ENCODE measurements around the gene UNG. TPM values are rescaled to one million over a fixed set of nuclear protein-coding genes. Genes with fewer than 3 reads are reported as not detected.

The UNG gene
- total RNA-seq, 1 donor from 2014 or later: 48.0 TPM

DNA sequence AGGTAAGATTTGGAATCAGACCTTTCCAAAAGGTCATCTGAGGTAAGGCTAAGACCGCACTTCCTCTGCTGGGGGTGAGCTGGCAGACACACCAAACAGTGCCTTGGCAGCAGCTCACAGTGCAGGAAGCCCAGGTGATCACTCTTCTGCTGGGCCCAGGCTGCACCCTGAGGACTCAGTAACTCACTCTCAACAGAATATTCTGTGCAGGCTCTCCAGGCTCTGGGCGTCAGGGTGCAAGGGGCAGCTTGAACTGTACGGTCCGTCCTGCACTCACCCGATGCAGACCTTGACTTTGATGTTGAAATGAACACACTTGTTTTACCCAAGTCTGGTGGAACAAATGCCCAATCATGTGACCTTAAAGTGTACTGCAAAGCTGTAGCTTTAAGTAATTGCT, 10.1 kb upstream of the UNG start:
- intact Hi-C loops (cut with micrococcal nuclease): no loop called here

DNA sequence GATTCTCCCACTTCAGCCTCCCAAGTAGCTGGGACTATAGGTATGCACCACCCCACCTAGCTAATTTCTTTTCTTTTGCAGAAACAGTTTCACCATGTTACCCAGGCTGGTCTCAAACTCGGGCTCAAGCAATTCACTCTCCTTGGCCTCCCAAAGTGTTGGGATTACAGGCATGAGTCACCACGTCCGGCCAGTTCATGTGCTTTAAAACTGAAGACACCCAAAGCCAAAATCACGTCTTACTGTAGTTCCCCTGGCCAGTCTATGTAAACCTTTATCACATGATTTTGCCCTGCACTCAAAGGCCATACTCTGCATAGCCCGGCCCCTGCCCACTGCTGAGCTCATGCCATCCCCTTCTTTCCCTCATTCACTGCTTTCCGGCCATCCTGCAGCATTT, 8.6 kb upstream of the UNG start:
- intact Hi-C loops (cut with micrococcal nuclease): no loop called here

DNA sequence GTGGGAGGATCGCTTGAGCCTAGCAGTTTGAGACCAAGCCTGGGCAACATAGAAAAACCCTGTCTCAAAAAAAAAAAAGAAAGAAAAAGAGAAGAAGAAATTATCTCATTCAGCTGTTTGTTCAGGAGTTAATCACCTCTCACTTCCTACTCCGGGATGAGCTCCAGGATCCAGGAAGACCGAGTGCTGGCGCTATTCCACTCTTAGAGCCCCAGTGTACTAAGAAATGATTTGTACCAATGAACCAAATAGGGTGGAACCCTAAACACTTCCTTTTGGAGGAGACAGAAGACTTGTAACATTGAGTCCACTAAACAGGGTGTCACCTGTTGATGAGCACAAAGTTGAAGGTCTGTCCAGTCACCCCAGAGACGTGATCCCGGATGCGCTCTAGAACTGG, 7.7 kb upstream of the UNG start:
- intact Hi-C loops (cut with micrococcal nuclease): loop anchor here (10.0 kb wide), 1 partner anchor 1175 kb away; no protein-coding TSS in a partner anchor

DNA sequence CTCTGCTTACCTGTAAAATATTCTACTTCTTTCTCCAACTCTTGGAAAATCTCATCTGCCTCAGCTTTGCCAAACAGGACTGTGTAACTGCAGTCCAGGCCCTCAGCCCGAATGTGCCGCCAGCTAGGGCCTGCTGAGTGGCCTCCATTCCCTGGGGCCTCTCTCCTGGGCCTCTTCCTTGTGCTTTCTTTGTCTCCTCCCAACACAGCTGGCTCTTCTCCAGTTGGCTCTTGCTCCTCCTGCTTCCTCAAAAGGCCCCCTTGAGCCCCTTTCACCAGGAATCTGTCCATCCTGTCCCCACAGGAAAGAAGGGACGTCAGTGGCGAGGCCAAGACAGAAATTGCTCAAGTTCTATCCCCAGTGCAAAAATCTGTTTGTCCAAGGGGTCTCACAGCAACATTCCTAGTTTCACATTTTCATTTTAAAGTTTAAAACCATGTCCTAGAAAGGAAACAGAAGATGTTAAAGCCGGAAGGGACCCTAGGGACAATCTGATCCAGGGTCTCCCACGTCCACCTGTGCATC, 4.8 kb upstream of the UNG start:
- intact Hi-C loops (cut with micrococcal nuclease): loop anchor here (1.0 to 10.0 kb wide), 15 partner anchors 39 to 1178 kb away; partner anchors contain the start of genes CORO1C, FICD and SSH1

DNA sequence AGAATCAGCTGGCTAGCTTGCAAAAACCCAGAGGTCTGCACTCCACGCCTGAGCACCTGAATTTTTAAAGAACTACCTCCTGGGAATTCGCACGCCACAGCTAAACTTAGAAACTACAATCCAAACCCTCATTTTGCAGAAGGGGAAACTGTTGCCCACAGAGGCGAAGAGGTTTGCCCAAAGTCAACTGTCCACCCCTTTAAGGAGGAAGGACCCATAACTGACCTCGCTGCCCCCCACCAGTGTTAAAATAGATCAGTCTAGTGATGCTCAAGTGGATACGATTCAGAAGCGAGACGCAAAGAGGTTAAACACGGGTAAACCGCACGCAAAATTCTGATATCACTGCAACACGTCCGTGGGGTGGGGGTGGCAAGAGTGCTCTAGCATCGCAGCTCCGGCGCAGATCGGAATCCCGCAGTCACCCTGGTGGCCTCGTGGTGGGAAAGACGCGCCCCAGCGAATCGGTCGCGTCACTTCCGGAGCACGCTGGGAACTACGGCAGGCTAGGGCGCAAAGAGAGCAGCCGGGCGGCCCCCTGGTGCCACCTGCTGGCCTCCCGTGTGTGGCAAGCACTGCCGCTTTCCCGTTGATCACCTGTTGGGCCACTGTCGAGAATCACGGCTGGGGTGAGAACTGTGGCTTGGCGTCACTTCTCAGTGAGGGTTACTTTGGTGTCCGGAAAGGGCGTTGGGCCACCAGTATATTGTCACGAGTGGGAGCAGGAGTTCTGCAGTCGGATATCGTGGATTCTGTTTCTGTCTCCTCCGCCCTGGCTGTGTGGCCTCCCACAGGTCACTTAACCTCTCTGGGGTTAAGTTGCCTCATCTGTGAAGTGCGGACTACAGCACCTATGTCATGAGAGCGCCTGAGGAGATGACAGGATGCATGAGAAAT, 4.1 kb upstream of the UNG start, which contains the start of gene ALKBH2:
ALKBH2 (minus strand) TSS at position 451 of the 897 bp plus-strand sequence. CDS start 686 bp downstream, outside the sequence.
- intact Hi-C loops (cut with micrococcal nuclease): loop anchor here (1.0 to 10.0 kb wide), 15 partner anchors 40 to 1178 kb away; partner anchors contain the start of genes CORO1C, FICD and SSH1

DNA sequence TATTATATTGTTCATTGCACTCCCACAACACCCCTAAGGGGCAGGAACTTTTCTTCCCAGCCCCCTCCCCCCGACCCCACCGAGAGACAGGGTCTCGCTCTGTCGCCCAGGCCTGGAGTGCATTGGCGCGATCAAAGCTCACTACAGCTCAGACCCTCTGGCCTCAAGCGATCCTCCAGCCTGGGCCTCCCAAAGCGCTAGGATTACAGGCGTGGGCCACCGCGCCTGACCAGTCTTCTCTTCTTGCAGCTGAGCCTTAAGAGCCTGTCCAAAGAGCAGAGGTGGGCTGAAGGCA, 310 bp upstream of the UNG start:
- intact Hi-C loops (cut with micrococcal nuclease): loop anchor here (5.0 to 10.0 kb wide), 4 partner anchors 380 to 1335 kb away; partner anchors contain the start of genes FAM222A, KCTD10, PRDM4 and UBE3B

DNA sequence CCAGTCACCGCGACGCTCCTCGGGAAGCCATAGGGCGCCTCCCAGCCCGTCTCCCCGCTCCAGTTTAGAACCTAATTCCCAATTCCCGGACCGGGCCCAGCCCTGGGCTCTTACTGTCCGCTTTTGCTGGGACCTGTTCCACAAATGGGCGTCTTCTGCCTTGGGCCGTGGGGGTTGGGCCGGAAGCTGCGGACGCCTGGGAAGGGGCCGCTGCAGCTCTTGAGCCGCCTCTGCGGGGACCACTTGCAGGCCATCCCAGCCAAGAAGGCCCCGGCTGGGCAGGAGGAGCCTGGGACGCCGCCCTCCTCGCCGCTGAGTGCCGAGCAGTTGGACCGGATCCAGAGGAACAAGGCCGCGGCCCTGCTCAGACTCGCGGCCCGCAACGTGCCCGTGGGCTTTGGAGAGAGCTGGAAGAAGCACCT, 797 bp downstream of the UNG start:
- intact Hi-C loops (cut with micrococcal nuclease): loop anchor here (1.0 to 10.0 kb wide), 12 partner anchors 13 to 1336 kb away; partner anchors contain the start of genes CORO1C, FAM222A, FICD and KCTD10

DNA sequence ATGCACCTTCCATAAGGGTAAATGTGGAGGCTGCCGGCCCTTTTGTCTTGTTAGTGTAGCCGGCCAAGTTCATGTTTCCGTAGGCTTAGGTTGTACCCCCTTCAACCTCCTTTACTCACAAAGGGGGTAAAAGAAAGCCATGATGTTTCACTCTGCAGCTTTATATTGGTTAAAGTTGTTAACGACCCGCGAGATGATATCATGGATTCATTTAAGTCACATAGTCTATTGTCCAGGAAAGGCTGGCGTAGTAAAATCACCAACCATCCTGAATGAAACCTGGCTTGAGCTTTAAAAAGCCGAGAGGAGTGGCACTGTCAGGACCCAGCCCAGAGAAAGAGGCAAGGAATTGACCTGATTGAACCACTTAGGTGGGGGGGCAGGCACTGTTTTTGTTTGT, 1.3 kb downstream of the UNG start:
- intact Hi-C loops (cut with micrococcal nuclease): loop anchor here (1.0 to 10.0 kb wide), 12 partner anchors 13 to 1336 kb away; partner anchors contain the start of genes CORO1C, FAM222A, FICD and KCTD10

DNA sequence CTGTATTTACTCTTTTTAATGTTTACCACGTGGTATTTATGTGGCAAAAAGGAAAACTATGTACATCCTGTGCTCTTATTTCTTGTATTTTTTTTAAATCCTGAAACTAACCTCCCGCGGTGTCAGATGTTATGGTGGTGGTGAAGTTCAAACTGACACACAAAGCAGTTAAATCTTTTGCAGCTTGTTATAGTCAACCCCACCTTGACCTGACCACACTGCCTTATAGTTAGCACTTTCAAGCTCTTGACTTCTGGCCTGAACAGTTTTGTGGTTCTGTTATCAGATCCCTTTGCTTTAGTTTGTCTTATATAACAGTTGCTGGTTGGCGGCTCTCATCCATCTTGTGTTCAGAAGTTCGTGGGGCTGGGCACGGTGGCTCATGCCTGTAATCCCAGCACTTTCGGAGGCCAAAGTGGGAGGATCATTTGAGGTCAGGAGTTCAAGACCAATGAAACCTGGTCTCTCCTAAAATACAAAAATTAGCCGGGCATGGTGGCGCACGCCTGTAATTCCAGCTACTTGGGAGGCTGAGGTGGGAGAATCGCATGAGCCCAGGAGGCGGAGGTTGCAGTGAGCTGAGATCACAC, 2.1 kb downstream of the UNG start:
- intact Hi-C loops (cut with micrococcal nuclease): loop anchor here (5.0 to 10.0 kb wide), 4 partner anchors 378 to 1337 kb away; partner anchors contain the start of genes FAM222A, KCTD10, PRDM4 and UBE3B

DNA sequence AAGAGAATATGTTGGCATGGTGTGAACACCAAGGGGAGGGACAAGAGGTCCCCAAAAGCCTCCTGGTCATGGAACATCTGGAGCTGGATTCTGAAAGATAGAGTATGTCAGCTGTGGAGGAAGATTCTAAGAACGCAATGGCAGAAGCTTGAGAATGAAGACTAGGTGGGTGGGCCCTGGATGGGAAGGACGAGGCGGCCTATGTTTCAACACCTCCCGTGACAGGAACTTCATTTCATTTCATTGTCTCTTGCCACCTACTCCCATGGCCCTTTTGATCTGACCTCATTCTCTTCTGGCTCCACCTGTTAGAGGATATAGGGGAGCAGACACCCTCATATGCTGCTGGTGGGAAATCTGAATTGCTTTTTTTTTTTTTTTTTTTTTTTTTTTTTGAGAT, 3.3 kb downstream of the UNG start:
- intact Hi-C loops (cut with micrococcal nuclease): no loop called here

DNA sequence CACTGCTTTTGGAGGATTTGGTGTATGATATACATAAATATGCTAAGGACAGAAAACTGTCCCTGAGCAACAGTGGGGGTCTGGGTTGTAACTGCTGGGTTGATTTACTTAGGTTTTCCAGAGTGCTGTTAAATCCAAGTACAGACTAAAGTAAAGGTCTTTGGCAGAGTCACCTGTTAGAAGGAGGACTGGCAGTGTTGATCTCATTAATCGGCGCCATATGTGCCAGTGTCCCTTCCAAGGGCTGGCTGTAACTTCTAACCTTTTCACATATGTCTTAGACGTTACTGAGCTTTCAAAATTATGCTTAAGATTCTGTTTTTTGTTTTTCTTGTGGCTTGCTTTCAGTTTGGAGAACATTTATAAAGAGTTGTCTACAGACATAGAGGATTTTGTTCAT, 5.1 kb downstream of the UNG start:
- intact Hi-C loops (cut with micrococcal nuclease): no loop called here

DNA sequence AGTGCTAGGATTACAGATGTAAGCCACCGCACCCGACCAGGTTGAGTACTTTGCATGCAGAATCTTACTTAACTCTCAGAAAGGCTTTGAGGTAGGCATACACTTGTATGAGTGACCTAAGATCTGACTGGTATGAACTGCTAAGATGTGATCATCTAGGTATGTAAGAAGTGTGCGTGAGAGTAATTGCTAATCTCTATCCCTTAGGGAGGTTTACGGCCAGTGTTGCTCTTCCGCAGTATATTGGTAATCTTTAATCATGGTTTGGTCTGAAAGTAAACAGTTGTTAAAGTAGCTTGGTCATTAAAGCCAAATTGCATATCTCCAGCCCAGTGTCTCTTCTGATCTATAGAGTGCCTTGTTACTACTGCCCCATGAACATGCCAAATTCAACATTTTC, 7.8 kb downstream of the UNG start:
- intact Hi-C loops (cut with micrococcal nuclease): no loop called here

DNA sequence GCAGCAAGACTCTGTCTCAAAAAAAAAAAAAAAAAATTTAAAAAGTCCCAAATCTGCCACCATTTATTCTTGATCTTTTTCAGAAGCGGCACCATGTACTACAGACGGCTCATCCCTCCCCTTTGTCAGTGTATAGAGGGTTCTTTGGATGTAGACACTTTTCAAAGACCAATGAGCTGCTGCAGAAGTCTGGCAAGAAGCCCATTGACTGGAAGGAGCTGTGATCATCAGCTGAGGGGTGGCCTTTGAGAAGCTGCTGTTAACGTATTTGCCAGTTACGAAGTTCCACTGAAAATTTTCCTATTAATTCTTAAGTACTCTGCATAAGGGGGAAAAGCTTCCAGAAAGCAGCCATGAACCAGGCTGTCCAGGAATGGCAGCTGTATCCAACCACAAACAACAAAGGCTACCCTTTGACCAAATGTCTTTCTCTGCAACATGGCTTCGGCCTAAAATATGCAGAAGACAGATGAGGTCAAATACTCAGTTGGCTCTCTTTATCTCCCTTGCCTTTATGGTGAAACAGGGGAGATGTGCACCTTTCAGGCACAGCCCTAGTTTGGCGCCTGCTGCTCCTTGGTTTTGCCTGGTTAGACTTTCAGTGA, 12.5 kb downstream of the UNG start:
- intact Hi-C loops (cut with micrococcal nuclease): loop anchor here (2.0 kb wide), 1 partner anchor 283 kb away; no protein-coding TSS in a partner anchor

DNA sequence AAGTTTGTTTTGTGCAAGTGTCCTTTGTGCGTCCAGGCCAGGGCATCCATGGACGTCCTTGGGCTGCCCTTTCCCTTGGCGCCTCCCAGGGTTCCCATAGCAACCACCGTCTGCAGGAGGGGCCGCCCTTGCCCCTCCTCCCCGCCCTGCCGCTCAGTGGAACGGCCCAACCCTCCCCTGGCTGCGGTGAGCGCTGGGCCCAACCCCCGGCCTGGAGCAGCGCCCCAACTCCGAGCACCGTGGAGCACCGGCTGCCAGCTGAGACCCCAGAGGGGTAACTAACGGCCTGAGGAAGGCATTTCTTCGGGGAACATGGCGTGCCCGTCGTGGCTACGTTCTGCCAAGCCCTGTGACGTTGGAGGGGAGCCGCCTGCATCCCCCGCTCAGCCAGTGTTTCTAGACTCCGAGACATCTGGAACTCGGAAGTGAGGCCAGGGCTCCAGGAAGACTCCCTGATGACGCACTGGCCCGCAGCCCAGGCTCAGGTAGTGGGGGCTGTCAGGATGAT, 13.6 kb downstream of the UNG start:
- intact Hi-C loops (cut with micrococcal nuclease): loop anchor here (1.0 to 2.0 kb wide), 2 partner anchors 13 to 282 kb away; no protein-coding TSS in a partner anchor

DNA sequence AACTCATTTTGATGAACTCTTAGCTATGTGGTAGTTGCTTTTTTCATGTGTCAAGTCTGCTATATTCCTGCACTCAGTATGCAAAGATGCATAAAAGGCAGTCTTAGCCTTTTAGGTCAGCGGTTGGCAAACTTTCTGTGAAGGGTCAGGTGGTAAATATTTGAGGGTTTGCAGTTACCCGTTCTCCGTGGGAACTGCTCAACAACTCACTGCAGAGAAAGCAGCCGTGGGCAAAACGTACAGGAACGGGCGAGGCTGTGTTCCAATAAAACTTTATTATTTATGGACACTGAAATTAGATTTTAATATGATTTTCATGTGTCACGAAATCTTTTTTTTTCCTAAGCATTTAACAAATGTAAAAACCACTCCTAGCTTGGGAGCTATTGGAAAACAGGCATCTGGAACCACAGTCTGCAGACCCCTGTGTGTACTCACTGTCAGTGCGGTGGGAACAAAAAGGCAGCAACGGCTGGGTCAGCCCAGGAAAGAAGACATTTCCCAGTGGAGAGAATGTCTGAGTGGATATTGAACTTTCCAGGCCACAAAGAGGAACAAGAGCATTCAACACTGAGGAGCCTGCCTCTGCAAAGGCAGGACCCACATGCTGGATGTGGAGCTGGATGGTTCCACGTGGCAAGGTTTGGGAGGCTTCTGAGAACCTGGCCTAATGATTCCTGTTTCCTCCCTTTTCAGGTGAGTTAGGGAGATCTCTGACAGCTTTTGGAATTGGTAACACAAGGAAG, 15.5 kb downstream of the UNG start:
- intact Hi-C loops (cut with micrococcal nuclease): loop anchor here (1.0 kb wide), 2 partner anchors 41 to 272 kb away; no protein-coding TSS in a partner anchor

DNA sequence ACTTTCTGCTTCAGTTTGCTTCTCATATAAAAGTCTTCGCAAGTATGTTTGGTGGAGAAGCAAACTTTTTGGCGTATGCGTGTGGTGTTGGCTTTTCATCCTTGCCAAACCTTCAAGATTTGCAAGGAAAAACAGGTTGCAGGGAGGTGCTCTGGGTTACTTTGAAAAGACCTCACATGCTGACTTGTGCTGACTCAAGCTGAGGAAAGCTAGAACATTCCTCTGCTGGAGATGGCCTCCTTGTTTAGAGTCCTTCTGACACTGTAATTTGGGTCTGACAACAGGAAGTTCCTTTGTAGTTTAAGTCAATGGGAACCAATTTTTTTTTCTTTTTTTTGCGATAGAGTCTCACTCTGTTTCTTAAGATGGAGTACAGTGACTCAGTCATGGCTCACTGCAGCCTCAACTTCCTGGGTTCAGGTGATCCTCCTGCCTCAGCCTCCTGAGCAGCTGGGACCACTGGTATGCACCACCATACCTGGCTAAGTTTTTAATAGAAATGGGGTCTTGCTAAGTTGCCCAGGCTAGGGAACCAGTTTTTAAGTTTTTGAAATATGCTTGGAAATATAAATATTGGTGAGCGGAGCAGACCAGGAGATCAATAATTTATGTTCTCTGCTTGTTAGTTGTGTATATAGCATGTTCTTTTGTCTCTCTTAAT, 16.4 kb downstream of the UNG start:
- intact Hi-C loops (cut with micrococcal nuclease): no loop called here

DNA sequence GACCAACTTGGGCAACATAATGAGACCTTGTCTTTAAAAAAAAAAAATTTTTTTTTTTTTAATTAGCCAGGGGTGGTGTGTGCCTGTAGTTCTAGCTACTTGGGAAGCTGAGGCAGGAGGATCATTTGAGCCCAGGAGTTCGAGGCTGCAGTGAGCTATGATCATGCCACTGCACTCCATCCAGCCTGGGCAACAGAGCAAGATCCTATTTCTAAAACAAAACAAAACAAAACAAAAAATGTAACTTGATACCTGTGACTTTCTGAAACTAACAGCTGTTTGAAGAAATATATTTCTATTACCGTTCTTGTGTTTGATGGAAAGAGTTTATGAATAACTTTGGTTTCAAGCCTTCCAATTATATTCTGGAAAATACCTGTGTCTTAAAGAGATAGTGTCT, 17.2 kb downstream of the UNG start:
- intact Hi-C loops (cut with micrococcal nuclease): no loop called here

DNA sequence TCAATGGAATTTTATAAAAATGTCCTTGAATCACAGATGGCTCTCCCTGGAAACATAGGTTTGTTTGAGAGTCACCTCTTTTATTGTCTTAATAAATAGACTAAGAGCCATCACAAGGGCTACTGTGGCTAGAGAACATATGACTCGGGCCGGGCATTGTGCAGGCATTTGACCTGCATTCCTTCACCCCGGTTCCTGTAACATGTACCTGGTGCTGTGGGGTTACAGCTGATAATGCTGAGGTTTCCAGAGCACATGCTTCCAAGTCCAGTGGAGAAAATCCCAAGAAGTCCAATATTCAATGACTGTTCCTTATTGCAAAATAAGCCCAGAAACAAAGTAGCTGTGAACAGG, 18.0 kb downstream of the UNG start:
- intact Hi-C loops (cut with micrococcal nuclease): no loop called here

DNA sequence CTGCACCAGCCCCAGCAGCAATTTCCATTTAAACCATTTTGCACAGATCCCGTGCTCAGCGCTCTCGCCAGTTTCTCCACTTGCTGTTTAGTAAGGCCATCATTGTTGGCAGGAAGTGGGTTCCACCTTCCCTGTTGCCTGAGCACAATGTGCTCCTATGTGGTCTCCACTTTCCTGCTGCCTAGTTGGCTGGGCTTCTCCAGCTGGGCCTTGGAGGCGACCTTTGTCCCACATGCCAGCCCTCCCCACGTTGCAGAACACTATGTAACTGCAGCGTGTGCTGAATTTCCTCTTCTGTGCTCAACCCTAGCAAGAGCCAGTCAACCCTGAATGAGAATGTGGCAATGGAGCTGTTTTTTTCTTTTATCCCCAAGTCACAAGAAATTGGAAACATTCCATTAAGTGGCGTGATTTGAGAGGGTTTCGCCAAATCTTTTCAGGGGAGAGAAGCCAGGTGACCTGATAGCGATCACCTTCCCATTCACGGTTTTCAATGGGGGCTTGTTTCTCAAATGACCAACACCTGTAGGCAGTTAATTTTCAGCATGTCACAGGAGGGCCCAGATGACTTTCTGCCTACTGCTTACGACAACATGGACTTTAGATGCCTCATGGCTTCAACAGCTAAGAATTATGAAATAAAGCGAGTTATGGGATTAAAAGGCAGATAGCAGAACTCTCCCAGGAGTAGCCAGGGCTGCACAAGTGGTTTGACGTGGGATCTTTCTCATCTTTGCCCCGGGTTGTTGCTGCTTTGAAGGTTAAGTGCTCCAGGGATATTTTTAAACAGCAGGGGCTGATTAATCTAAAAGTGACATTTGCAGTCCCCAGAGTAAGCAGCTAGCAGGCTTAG, 18.6 kb downstream of the UNG start, which contains the start of gene ACACB:
ACACB (plus strand) TSS at position 830 of the 853 bp plus-strand sequence. CDS start 22,819 bp downstream, outside the sequence.
- intact Hi-C loops (cut with micrococcal nuclease): no loop called here
